ENCODE data around the gene ABCA8.
A peak's percentile ranks its signal among the peaks of the same experiment; 100 is the strongest.

ABCA8 gene

GRCh38 chr17:68943123-68943811 is 11.9 kb downstream of the ABCA8 start:
- DNase-seq = no peak

GRCh38 chr17:68942389-68942788 is 12.8 kb downstream of the ABCA8 start:
- DNase-seq = no peak

GRCh38 chr17:68941761-68942160 is 13.4 kb downstream of the ABCA8 start:
- no peak for DNase-seq

- DNase-seq = no peak
Observed at GRCh38 chr17:68939195-68939594, 16.0 kb downstream of the ABCA8 start.

GRCh38 chr17:68937890-68938514 is 17.2 kb downstream of the ABCA8 start:
- DNase-seq = no peak

- no peak for DNase-seq
Observed at GRCh38 chr17:68927516-68927915, 27.7 kb downstream of the ABCA8 start.

- DNase-seq = no peak
Observed at GRCh38 chr17:68924793-68925720, 30.1 kb downstream of the ABCA8 start.

GRCh38 chr17:68910789-68911431 is 44.3 kb downstream of the ABCA8 start:
- DNase-seq = no peak

- peak; percentile 48 for DNase-seq
Observed at GRCh38 chr17:68910251-68910705, 44.9 kb downstream of the ABCA8 start.

GRCh38 chr17:68909066-68909465 is 46.1 kb downstream of the ABCA8 start:
- DNase-seq = peak; percentile 53

GRCh38 chr17:68908045-68908444 is 47.1 kb downstream of the ABCA8 start:
- no peak for DNase-seq

- no peak for DNase-seq
Observed at GRCh38 chr17:68906638-68907037, 48.6 kb downstream of the ABCA8 start.

GRCh38 chr17:68903286-68903685 is 51.9 kb downstream of the ABCA8 start:
- no peak for DNase-seq

GRCh38 chr17:68897557-68897956 is 57.6 kb downstream of the ABCA8 start:
- no peak for DNase-seq

- DNase-seq = no peak
Observed at GRCh38 chr17:68892658-68893057, 62.5 kb downstream of the ABCA8 start.

GRCh38 chr17:68892193-68892592 is 63.0 kb downstream of the ABCA8 start:
- DNase-seq = no peak

GRCh38 chr17:68886401-68886800 is 68.8 kb downstream of the ABCA8 start:
- no peak for DNase-seq

GRCh38 chr17:68884888-68885287 is 70.3 kb downstream of the ABCA8 start:
- DNase-seq = no peak

- no peak for DNase-seq
Observed at GRCh38 chr17:68878226-68878885, 76.8 kb downstream of the ABCA8 start.

GRCh38 chr17:68871447-68871846 is 83.7 kb downstream of the ABCA8 start:
- DNase-seq = no peak

GRCh38 chr17:68870976-68871375 is 84.2 kb downstream of the ABCA8 start:
- DNase-seq = no peak

GRCh38 chr17:68870161-68870826 is 84.9 kb downstream of the ABCA8 start:
- DNase-seq = no peak
